GM23338 (cell line): ENCODE data around the gene CDON.

Source experiments
- EZH2 ChIP-seq: fragments of 200-600 bp; sonication (generic); IDR thresholded peaks from one replicate; pipeline ENCODE4 v1.8.0; 2017; ENCODE audit warnings: antibody characterized with exemption, mild to moderate bottlenecking, low read depth; ENCODE audit not compliant: unreplicated experiment
- TF ChIP-seq, protein P1 (sequence below), 2 experiments: fragments of 200-600 bp in 1 of 2; sonication (generic) in 1 of 2; conservative IDR thresholded peaks; 2 replicates each; pipeline versions ENCODE4 v1.5.1 to v1.6.1; 2016 to 2017; ENCODE audit warnings: antibody characterized with exemption in 2 of 2, low read depth in 2 of 2, mild to moderate bottlenecking in 2 of 2, moderate library complexity in 1 of 2
- TF ChIP-seq, protein P2 (sequence below): IDR thresholded peaks from 2 replicates; pipeline ENCODE4 v1.6.1; 2016; ENCODE audit warnings: antibody characterized with exemption

DNA sequence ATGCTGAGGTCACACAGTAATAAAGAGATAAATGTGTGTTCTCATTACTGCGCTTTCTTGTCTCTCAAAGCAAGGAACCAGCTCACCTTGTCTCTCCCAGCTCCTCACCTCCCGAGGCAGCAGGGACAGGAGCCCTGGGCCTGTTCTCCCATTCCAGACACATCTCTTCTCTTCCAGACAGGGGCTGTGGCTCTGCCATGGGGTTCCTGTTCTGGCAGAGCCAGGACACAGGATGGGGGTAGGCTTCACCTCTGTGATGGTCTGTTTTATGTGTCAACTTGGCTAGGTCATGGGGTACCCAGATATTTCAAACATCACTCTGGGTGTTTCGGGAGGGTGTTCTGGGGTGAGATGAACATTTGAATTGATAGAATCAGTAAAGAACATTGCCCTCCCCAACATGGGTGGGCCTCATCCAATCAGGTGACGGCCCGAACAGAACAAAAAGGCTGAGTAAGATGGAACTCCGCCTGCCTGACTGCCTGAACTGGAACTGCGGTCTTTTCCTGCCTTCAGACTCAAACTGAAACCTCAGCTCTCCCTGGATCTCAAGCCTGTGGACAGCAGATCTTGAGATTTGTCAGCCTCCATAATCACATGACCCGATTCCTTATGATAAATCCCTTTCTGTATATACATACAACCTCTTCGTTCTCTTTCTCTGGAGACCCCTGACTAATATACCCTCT lies 118.9 kb downstream of the CDON start:
- TF ChIP-seq, protein P1, sequence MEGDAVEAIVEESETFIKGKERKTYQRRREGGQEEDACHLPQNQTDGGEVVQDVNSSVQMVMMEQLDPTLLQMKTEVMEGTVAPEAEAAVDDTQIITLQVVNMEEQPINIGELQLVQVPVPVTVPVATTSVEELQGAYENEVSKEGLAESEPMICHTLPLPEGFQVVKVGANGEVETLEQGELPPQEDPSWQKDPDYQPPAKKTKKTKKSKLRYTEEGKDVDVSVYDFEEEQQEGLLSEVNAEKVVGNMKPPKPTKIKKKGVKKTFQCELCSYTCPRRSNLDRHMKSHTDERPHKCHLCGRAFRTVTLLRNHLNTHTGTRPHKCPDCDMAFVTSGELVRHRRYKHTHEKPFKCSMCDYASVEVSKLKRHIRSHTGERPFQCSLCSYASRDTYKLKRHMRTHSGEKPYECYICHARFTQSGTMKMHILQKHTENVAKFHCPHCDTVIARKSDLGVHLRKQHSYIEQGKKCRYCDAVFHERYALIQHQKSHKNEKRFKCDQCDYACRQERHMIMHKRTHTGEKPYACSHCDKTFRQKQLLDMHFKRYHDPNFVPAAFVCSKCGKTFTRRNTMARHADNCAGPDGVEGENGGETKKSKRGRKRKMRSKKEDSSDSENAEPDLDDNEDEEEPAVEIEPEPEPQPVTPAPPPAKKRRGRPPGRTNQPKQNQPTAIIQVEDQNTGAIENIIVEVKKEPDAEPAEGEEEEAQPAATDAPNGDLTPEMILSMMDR (conservative IDR thresholded peaks at IDR 0.05; ENCODE audit: low read depth in 2 of 2) = no peak
- TF ChIP-seq, protein P2, sequence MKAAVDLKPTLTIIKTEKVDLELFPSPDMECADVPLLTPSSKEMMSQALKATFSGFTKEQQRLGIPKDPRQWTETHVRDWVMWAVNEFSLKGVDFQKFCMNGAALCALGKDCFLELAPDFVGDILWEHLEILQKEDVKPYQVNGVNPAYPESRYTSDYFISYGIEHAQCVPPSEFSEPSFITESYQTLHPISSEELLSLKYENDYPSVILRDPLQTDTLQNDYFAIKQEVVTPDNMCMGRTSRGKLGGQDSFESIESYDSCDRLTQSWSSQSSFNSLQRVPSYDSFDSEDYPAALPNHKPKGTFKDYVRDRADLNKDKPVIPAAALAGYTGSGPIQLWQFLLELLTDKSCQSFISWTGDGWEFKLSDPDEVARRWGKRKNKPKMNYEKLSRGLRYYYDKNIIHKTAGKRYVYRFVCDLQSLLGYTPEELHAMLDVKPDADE = no peak
- no peak for TF ChIP-seq EZH2
